Stimulated activated CD8-positive, alpha-beta memory T cell treated with anti-CD3 and anti-CD28 coated beads, Interleukin-2, amount 100 ng/mL, for 1 hour (primary cell): ENCODE results near the gene C18orf32.
A peak's percentile ranks its signal among the peaks of the same experiment; 100 is the strongest.
"Not testable (repeated sequence)": the region's sequence is repeated elsewhere in the genome, so short reads cannot be mapped to it uniquely, and the experiment has no call there.

Experiments
- DNase-seq, 2 donors: peaks; one replicate each; pipeline ENCODE4 v3.0.0-alpha.2; 2020; ENCODE audit warnings: low read depth in 2 of 2

Gene C18orf32

DNA sequence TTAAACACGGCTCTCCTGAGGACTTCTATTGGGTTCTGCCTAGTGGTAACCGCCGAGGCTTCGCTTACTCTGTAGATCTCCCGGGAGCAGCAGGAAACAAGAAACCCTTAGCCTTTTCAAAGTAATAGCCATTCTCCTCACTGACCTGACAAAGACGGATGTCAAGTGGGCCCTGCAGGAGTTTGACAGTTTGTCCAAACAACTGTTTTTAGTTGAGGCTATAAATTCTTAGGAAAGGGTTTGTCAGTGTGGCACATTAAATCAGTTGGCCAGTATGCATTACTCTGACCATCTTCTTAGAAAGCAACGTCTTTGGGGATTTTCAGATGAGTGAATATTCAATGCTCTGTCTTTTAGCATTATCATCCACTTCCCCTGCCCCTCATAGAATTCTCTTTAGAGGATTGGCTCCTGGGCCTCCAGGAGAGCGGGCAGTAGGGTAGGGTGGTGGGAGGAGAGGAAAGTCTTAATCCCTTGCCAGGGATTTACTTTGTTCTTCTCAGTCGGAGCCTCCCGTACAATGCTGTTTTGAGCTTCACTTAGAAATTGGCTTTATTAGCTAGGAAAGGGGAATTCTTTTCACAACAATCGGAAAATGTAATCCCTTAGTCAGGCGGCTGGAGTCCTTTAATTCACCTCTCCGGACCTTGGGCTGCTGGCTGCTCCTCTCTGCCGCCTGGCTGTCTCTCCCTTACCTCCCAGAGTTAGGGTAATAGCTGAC is 13.3 kb upstream of the C18orf32 start:
- no peak for DNase-seq

DNA sequence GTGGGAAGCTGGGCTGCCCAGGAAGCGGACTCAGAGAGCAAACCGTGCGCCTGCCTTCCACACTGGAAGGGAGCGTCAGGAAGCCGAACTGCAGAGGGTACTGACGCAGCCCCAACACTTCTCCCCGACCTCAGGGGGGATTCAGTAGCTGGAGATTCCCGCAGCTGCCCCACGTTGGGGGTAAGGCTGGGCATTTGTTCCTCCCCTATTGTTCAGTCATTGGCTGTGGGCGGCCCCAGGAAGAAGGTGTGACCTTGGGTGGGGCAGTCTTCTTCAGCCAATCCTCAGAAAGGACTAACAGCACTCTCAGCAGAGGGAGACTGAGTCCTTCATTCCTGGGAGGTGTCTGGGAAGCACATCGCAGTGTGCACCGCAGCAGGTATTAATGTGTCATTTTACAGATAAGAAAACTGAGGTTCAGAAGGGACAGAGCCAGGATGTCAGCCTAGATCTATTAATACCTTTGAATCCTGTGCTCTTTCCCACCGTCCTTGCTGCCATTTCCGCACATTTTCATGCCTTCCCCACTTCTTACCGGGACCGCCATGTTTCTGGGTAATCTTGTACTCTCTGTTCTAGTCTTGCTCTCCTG is 12.1 kb upstream of the C18orf32 start:
- no peak for DNase-seq

DNA sequence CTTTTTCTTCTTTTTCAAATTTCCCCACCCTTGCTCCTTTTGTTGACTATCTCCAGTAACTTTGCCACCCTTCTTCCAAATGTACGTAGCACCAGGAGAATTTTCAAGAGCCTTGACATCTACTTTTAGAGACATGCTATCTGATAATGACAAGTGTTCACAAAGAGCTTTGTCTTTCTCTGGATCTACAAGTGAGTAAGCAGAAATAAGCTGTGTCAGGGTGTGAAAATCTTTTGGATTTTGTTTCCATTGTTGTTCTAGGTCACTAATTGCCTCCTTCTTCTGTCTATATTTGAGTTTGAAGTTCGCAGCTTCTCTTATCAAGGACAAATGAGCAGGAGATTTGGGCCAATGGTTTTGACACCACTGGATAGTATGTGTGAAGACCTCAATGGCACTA is 8.4 kb upstream of the C18orf32 start:
- DNase-seq: no peak

DNA sequence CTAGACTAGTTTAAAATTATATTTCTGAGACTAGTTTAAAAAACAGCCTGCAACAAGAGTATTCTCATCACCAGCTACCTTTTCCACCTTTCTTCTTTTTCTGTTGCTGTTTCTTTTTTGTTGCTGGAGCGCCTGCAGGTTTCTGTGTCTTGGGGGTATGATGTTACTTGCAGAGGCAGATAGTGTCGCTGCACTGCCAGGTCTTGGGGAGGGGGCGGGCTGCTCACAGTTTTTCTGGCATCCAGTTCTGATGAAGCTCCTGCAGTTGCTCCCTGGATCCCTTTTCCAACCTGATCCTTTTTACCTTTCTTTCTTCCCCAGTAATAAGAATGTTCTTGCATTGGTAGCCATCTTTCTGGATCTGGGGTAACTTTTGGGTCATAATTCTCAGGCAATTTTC is 8.0 kb upstream of the C18orf32 start:
- DNase-seq: no peak

DNA sequence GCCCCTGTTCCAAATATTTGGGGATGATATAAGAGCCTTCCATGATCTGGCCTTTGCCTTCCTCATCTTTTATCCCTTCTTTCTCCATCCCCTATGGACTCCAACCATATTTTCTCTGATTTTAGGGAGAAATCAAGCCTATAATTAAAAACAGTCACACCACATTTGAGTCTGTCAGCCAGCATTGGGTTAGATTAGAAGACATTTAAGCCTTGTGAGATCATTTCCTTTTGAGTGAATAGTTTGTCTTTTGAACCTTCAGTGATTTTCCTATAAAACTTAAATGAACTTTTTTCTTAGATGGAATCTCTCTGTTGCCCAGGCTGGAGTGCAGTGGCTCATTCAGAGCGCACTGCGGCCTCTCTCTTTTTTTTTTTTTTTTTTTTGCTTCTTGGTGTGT is 7.6 kb upstream of the C18orf32 start:
- no peak for DNase-seq

DNA sequence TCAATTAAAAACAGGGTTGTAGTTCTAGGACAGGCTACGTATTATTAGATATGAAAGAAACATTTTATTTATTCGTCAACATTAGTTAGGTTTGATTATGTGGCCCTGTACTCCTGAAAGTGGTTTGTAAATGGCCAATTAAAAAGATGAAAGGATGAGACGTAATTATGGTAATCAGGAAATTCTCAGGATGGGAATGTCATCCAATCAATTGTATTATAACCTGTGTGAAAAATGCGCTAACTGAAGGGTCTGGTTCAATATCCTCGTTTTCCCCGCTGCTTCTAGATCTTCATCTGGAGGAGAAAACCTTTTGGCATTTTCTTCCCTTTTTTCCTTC is 5.6 kb upstream of the C18orf32 start:
- no peak for DNase-seq

DNA sequence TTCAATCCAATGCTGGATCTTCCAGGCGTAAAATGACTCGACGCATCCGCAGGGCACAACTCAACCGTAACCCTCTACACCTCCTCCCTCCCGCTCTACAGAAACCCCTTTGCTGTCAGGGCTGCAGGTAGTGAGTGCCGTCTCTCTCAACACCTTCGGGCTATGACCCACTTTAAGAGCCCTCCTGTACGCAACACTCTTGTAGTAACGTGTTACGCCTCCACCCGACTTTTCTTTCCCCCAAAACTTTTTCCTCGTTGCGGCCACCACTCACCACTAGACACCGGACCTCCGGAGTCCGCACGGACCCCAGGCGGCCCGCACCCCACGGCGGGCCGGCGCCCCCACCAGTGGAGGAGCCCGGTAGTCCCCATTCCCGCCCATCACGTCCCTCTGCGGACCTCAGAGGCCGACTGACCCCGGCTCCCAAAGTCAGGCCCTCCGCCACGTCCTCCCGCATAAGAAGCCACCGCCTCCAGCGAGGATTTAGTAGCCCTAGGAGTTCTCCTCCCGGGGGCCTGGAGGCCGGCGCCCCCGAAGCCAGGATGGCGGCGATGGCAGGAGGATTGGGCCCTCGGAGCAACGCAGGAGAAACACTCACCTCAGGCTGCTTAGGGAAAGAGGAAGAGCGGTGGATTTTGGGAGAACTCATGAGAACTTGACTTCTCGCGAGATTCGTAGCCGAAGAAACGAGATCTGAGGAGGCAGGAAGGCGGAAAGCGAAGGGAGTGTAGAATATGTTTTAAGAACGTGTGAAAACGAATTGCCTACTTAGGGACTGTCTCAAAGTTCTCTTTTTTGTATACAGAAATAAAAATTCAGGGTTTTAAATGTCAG is 5.0 kb upstream of the C18orf32 start, which contains the start of gene RPL17:
TSS of gene RPL17 (minus strand) at position 609 of the 837 bp plus-strand sequence.
- DNase-seq: peak; percentile 56 to 63

DNA sequence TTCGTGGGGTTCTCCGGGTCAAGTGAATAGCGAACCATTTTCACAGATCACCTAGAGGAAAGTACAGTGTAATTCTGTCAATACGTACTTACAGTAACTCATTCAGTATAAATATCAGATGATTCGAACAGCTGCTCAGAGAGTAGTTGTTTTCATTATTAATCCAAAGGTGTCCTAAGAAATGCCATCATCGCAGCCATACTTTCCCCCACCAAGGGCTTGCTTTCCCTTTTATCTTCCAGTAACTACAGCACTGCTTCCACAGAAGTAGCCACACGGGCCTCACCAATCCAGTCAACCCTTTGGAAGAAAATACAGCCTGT is 4.5 kb upstream of the C18orf32 start:
- DNase-seq: no peak

DNA sequence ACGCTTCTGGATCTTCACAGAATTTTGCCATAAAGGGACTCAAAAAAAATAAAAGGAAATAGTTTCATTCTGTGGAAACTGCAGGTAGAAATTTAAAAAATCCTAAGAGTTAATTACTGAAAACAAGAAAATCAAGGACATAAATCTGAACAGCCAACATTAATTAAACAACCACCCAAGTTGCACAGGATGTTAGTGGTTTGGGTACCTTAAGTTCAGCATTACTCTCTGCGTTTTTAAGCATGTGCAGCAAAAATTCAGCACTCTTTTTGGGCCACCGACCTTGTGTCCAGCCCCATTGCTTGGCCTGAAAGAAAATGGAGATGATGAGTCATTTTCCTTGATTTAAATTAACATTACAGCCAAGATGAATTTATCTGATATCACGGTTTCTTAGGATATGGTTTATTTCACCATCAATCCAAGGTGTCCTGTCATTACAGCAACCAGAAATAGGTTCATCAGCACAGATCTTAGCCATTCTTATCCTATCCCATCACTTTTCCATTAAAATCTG is 3.3 kb upstream of the C18orf32 start:
- no peak for DNase-seq

DNA sequence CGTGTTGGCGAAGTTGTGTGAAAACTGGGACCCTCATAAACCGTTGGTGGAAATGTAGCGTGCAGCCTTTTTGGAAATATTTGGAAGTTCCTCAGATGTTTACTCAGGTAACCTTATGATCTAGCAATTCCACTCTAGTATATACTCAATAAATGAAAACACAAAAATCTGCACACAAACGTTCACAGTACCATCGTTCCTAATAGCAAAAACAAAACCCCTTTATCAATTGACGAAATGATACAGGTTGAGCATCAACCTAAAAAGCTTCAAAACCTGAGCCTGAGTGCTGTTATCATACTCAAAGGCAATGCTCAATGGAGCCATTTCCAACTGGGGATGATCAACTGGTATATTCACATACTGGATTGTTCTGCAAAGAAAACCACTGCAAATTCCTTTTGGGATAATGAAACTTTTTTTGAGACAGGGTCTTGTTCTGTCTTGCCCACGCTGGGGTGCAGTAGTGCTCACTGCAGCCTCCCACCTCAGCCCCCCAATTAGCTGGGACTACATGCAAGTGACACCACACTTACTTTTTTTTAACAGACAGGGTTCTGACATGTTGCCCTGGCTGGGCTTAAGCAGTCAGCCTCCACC is 777 bp upstream of the C18orf32 start:
- no peak for DNase-seq

DNA sequence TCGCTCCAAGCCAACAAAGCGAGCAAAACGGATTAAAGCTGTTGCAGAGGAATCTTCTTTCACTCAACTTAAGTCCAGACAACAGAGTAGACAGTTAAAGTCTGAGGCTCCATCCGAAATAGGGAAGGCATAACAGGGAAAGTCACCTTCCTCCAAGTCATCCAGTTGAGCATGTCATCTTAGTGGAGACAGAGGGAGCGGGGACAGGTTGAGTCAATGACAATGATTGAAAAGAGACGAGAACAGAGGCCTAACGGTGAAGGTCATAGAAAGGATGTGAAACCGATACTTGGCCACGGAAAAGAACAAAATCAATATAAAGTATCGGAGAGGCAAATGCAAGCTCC is 455 bp downstream of the C18orf32 start:
- no peak for DNase-seq

DNA sequence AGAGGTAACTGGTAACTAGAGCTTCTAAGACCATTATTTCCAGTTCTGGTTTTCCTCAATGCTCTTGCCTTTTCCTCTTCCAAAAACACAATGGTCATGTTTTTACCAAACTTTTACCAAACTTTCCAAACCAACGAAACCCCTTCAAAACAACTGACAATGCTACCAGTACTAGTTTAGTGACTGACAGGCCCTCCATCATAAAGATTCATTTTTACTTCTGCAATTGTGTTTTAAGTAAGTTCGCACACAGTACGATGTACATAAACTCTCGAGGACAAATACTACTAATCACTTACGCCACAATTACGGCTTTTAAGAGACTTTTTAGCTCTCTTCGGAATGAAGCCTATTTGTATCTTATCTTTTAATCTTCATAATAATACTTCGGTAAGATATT is 900 bp downstream of the C18orf32 start:
- no peak for DNase-seq

DNA sequence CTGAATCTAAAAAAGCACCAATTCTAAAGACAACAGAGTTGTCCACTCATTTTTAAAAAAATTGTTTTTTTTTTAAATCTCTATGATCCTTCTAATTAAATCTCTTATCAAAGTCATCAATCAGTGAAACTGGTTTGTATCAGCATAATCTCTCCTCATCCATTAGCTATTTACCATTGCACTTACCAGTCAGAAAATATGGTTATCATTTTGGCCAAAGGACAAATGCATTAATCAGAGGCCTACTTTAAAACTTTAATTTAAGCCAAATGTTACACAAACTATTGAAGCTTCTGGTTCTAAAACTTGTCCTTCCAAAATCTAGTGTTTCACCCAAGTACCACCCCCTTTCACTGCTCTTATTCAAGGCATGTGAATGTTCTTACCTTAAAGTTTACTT is 3.8 kb downstream of the C18orf32 start:
- DNase-seq: no peak

DNA sequence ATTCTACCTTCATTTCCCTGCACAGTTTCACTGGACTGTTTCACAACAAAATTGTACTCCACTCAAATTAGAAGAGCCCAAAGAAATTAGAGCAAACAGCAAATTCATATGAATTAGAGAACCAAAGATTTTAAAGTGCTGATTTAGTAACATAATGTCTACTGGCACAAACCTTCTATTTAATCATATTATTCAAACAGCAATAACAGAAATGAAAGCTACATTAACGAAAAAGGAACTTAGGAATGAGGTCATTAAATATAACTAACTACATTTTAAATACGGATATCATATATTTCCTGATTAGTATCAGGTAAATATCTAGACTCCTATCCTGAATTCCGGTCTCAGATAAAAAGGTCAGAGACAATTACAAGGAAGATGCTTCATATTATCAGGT is 5.1 kb downstream of the C18orf32 start:
- DNase-seq: no peak

DNA sequence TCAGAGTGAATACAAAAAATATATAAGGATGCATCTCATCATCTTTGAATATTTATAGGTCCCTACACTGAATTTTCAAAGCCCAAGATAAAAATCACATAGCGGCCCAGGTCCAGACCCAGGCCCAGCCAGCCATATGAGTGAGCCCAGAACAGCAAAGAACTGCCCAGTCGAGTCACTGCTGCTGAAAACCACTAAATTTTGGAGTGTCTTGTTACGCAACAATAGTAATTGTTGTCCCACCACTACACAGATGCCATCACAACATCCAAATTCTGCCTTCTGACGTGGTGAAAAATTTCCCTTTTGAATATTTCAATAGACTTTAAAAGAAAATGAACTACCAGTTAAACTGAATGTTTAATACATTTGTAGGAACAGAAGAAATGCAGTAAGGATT is 5.7 kb downstream of the C18orf32 start:
- DNase-seq: no peak

DNA sequence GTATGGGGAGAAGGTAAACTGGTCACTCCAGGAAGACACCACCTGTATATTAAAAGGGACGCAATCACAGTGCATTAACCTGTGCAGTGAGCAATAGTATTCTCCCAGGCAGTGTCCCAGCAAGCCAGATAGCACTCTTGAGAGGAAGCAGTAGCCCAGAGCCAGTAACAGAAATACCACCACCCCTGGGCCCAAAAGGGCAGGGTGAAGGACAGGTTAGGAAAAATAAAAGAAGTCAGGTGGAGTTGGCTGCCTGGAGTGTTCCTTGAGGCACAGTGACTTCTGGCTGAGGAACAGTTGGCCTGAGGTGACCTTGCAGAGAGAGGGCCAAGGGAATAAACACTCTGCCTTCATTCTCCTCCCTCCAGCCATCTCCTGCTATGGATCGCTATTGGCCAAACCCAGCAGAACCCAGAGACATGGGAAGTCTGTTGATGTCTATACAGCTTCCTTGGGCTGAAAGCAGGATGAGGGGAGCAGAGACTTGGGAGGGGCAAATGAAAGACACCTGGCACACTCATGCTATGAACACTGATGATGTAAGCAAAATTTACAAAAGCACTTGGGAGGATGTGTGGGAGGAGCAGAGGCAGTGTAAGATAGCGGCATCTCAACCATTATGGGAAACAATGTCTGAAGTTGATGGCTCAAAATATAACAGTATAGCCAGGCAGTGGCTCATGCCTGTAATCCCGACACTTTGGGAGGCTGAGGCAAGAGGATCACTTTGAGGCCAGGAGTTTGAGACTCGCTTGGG is 7.5 kb downstream of the C18orf32 start:
- no peak for DNase-seq

DNA sequence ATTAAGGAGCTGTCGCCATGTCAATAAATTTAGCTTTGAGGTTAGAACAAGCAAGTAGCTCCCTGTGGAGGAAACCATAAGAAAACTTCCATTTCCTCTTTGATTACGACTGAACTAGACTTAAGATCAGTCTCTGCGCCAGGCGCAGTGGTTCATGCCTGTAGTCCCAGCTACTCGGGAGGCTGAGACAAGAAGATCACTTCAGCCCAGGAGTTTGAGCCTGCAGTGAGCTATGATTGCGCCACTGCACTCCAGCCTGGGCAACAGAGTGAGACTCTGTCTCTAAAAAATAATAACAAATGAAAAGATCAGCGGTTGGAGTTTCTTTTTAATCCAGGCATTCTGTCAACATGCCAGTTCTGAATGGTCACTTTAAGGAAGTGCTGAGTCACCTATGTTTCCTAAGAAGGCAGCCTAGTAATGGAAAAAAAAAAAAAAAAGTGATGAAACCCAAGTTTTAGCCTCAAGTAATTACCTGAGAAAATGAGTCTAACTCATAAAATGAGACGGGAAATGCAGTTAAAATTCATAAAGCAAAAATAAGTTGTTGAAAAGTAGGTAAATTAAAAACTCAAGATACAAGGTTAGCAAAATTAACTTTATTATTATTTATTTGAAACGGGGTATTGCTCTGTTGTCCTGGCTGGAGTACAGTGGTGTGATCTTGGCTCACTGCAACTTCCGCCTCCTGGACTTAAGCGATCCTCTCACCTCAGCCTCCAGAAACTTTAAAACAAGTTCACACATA is 10.2 kb downstream of the C18orf32 start:
- DNase-seq: no peak

DNA sequence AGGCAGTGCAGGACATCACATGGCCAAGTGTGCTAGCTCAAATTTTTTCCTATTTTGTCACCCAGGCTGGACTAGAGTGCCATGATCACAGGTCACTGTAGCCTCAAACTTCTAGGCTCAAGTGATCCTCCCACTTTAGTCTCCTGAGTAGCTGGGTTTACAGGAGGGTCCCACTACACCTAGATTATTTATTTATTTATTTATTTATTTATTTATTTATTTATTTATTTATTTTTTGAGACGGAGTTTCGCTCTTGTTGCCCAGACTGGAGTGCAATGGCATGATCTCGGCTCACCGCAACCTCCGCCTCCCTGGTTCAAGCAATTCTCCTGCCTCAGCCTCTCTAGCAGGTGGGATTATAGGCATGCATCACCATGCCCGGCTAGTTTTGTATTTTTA is 12.1 kb downstream of the C18orf32 start:
- DNase-seq: not testable (repeated sequence)

DNA sequence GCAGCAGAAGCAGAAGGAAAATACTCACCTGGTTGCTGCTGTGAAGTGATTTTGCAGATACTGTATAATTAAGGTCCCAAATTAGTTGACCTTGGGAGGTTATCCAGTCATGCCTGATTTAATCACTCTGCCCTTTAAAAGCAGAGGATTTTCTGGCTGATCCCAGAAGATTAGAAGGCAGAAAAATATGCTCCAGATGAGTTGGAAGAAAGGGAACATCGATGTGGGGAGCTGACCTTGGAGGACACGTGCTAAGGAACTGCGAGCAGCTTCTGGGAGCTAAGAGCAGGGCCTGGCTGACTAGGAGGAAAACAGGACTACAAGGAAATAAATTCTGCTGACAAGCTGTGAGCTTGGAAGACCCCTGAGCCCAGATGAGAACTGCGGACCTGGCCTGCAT is 13.3 kb downstream of the C18orf32 start:
- no peak for DNase-seq

DNA sequence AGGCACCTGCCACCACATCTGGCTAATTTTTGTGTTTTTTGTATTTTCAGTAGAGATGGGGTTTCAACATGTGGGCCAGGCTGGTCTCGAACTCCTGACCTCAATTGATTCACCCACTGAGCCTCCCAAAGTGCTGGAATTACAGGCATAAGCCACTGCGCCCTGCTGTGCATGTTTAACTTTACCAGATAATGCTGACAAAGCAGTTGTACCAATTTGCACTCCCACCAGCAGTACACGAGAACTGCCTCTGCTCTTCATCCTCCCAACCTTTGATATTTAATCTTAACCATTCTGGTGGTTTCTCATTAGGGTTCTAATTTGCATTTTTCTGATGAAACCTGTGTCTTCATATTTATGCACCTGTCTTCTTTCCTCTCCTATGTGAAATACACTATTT is 14.6 kb downstream of the C18orf32 start:
- DNase-seq: no peak

DNA sequence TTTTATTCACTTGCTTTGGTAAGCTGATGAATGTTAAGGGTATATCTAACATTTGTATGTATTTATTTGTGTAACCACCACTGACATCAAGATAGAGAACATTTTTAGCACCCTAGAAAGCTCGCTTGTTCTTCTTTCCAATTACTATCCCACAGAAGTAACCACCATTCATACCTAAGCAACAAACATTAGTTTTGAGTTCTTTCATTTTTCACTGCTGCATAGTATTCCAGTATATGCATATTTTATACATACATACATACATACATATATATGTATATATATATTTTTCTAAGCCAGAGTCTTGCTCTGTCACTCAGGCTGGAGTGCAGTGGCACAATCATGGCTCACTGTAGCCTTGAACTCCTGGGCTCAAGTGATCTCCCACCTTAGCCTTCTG is 15.5 kb downstream of the C18orf32 start:
- no peak for DNase-seq
